T-helper 1 cell (primary cell): ENCODE data around the gene ZFC3H1.

Source experiments
- DNase-seq, 5 donors: peaks; one replicate each; pipeline ENCODE4 v3.0.0-alpha.2; 2012 to 2020

Gene ZFC3H1

DNA sequence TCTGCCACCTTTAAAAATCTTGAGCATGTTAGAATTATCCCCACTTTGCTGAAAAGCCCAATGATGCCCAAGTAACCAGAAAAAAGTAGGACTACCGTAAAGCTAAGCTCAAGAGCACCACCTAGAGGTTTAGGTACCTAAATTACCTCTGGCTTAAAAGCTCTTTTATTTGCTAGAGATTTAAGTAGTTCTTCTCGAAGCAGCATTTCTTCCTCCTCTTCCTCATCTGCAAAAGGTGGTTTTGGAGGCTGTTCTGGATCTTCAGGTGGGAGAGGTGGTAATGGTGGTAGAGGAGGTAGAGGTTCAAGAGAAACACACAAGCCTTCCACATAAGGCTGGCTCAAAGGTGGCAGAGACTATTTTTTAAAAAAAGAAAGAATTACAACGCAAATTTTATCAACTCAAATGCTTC is 26.9 kb downstream of the ZFC3H1 start:
- peak in 1 of 5 donors; percentile 51 for DNase-seq

DNA sequence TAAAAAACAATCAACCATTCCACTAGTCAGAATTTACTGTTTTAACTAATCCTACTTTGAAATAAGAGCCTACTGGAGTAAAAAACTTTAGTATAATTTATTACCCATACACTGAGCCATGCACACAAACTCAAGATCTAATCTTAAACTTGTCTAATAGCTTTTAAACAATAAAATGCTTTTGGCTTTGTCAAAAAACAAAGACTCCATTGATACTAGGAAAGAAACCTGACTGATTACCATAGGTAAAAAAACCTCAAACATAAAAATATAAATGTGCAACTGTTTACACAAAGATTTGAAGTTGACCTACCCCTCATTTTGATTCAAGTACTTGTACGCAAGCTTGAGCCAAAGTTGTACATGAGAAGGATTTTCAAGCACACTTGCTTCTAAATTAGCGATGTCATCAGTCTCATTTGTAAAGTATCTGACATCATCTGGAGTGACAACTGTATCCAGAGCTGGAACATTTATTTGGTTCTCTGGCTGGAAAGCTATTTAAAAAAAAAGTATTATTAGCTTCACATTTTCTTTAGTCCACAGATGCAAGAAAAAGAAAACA is 36.1 kb downstream of the ZFC3H1 start:
- no peak for DNase-seq

DNA sequence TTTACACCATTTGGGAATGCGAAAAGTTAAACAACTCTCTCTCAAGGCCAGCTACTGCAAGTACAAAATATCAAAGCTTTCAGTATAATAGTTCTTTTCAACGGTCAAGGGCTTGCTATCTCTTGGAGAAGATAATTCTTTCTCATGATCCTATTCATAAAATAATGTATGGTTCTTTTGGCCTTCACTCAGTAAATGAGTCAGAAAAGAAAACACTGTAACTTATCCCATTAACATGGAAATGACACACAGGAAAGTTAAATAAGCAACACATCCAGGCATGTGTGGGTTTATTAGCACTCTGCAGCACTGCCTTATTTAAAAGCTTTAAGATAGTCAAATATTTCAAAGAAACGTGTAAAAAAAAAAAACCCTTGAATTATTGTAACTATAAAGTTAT is 36.9 kb downstream of the ZFC3H1 start:
- no peak for DNase-seq

GRCh38 chr12:71626098-71626497 is 37.5 kb downstream of the ZFC3H1 start:
- no peak for DNase-seq

GRCh38 chr12:71625476-71625875 is 38.2 kb downstream of the ZFC3H1 start:
- DNase-seq, result no peak

GRCh38 chr12:71621938-71622337 is 41.7 kb downstream of the ZFC3H1 start:
- no peak for DNase-seq

- DNase-seq, result no peak
Observed at GRCh38 chr12:71610031-71610795, 53.4 kb downstream of the ZFC3H1 start.

- no peak for DNase-seq
Observed at GRCh38 chr12:71607494-71608330, 55.9 kb downstream of the ZFC3H1 start.

DNA sequence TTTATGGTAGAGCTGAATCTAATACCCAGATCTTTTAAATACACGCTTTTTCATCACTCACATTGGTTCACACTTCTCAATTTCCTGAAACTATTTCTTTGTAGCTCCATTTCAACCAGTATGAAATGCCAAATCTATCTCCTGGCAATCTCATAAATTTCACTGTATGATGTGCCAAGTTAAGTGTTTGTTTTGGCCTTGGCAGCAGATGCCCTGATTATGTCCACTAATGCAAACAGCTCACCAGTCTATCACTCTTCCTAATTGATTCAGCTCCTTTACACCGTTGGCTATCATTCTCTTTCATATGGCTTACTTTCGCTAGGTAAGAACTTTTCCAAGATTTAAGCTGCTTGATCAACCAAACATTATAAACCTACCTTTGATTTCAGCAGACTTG is 58.6 kb downstream of the ZFC3H1 start:
- DNase-seq, result no peak

GRCh38 chr12:71602761-71603577 is 60.7 kb downstream of the ZFC3H1 start:
- DNase-seq, result no peak

- no peak for DNase-seq
Observed at GRCh38 chr12:71601546-71601945, 62.1 kb downstream of the ZFC3H1 start.

GRCh38 chr12:71599210-71599609 is 64.4 kb downstream of the ZFC3H1 start:
- no peak for DNase-seq

GRCh38 chr12:71594214-71594948 is 69.3 kb downstream of the ZFC3H1 start:
- DNase-seq, result no peak

GRCh38 chr12:71592841-71593240 is 70.8 kb downstream of the ZFC3H1 start:
- no peak for DNase-seq

DNA sequence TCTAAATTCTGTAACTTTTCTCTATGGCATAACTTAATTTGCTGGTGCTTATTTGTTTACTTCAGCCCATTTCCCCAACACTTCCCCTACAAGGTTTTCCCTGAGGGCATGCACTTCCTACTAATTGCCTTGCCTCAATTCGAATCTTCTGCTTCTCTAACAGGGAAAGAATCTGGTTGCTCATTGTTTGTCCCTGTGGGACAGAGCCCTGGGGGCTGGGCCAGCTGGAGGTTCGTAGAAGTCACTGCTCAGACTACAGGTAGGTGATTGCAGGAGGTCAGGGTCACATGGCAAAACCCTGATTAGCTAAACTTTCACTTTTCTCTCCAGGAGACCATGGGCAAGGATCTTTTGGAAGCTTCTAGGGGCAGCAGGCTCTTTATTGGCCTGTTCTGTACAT is 72.0 kb downstream of the ZFC3H1 start:
- DNase-seq, result no peak

DNA sequence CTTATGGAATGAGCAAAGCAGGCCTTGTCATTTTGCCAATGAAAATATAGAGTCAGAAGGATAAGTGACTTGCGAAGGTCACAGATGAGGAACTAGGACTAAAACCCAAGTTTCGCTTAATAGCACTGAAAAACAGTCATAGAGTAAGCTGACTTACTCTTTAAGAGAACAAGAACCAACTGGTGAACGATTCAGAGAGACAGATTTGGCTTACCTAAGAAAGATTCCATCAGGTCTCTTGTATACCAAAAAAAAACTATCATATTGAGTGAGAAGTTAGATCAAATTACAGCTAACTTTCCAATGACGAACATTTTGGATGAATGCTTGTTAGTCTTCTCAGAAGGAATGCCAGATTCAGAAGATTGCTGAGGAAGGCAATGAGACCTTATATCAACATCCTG is 74.2 kb downstream of the ZFC3H1 start:
- DNase-seq, result no peak

DNA sequence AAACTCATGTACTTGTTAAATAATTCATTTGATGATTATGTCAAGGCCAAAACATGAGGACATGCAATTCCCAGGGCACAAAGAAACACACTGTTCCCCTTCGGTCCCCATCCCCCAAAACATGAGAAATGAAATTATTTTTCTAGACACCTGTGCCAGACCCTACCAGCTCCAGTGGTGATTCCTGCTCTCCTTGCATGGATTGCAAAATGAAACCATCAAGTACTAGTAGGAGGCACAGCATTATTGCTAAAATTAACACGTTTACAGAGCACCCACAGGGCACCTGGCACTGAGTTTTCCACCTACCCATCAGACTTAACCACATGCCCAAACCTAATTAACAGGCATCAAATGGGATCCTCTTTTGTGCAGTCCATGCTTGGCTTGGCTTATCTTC is 76.6 kb downstream of the ZFC3H1 start:
- no peak for DNase-seq

DNA sequence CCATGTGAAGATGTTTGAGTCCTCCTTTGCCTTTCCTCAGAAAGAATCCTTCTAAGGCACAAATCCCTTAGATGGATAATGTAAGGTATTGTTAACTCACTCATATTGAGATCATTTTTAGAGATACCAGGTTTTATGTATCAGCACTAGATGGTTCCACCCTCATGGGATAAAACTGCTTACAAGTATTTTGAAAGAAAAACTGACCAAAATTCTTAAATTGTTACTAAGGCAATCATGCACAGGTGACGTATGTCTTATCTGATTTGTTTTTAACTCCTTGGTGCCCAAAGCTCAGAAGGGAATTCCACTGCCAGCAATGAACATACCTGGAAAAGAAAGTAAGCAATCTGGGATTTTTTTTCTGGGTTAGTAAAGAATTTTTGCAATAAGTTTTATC is 78.4 kb downstream of the ZFC3H1 start:
- DNase-seq, result no peak

DNA sequence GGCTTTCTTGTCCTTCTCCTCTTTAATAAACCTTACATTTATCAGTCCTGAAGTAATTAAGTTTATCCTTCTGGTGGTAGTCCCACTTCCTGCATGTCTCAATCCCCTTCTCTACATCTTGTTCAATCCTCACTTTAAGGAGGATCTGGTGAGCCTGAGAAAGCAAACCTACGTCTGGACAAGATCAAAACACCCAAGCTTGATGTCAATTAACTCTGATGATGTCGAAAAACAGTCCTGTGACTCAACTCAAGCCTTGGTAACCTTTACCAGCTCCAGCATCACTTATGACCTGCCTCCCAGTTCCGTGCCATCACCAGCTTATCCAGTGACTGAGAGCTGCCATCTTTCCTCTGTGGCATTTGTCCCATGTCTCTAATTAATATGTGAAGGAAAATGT is 79.3 kb downstream of the ZFC3H1 start:
- no peak for DNase-seq

GRCh38 chr12:71582925-71583324 is 80.7 kb downstream of the ZFC3H1 start:
- no peak for DNase-seq

GRCh38 chr12:71581206-71581605 is 82.4 kb downstream of the ZFC3H1 start:
- no peak for DNase-seq

DNA sequence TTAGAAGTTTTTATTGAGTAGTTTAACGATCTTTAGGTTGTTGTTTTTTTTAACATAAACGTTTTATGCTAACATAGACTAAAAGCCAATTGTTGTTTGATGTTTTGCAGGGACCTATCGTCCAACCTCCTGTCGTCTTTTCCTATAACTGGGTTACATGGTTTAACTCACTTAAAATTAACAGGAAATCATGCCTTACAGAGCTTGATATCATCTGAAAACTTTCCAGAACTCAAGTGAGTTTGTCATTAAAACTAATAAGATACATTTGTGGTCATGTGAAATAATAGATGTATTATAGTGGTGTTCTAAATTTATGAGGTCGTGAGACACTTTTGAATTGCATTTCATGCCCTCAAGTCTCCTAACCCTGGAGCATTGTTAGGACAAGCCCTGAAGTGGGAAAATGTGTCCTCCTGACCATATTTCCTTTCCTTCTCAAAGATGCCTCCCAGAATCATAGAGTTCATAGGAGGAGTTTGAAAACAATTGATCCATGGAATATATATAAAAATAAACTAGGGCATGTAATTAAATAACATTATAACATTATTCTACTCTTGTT is 84.9 kb downstream of the ZFC3H1 start:
- no peak for DNase-seq
